Measurements from ENCODE around the gene STKLD1.
A peak's percentile ranks its signal among the peaks of the same experiment; 100 is the strongest.

DNA sequence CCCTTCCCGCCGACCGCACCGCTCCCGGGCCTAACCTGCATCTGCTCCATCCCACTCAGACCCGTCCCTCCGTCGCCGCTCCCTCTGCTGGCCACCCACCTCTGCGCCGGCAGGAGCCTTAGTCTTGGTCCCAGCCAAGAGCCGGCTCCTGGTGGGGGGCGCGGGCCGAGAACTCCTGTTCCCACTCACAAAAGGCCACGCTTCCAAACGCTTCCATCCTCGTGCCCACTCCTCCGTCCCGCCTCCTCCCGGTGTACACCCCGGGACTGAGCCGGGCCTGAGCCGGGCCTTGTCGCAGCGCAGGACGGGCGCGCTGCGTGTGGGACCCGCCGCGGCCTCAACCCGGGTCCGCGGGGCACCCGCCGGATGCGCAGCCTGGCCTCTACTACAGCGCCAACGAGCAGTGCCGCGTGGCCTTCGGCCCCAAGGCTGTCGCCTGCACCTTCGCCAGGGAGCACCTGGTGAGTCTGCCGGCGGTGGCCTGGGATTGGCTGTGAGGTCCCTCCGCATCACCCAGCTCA lies 53.5 kb downstream of the STKLD1 start:
- no peak for TF ChIP-seq POLR2A (IDR thresholded peaks at IDR 0.05)
- TF ChIP-seq, protein P1, sequence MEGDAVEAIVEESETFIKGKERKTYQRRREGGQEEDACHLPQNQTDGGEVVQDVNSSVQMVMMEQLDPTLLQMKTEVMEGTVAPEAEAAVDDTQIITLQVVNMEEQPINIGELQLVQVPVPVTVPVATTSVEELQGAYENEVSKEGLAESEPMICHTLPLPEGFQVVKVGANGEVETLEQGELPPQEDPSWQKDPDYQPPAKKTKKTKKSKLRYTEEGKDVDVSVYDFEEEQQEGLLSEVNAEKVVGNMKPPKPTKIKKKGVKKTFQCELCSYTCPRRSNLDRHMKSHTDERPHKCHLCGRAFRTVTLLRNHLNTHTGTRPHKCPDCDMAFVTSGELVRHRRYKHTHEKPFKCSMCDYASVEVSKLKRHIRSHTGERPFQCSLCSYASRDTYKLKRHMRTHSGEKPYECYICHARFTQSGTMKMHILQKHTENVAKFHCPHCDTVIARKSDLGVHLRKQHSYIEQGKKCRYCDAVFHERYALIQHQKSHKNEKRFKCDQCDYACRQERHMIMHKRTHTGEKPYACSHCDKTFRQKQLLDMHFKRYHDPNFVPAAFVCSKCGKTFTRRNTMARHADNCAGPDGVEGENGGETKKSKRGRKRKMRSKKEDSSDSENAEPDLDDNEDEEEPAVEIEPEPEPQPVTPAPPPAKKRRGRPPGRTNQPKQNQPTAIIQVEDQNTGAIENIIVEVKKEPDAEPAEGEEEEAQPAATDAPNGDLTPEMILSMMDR (IDR thresholded peaks at IDR 0.05): peak in 1 of 3 donors; percentile 11

All from breast epithelium (tissue), 3 donors.